ENCODE measurements around the gene HSPB9.

Gene HSPB9

GRCh38 chr17:42103221-42103954, 19.2 kb upstream of the HSPB9 start:
- H3K4me3 ChIP-seq (ENCODE audit: low read depth, low read length) = no peak overlapping the region
- TF ChIP-seq, protein P1, sequence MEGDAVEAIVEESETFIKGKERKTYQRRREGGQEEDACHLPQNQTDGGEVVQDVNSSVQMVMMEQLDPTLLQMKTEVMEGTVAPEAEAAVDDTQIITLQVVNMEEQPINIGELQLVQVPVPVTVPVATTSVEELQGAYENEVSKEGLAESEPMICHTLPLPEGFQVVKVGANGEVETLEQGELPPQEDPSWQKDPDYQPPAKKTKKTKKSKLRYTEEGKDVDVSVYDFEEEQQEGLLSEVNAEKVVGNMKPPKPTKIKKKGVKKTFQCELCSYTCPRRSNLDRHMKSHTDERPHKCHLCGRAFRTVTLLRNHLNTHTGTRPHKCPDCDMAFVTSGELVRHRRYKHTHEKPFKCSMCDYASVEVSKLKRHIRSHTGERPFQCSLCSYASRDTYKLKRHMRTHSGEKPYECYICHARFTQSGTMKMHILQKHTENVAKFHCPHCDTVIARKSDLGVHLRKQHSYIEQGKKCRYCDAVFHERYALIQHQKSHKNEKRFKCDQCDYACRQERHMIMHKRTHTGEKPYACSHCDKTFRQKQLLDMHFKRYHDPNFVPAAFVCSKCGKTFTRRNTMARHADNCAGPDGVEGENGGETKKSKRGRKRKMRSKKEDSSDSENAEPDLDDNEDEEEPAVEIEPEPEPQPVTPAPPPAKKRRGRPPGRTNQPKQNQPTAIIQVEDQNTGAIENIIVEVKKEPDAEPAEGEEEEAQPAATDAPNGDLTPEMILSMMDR (IDR thresholded peaks at IDR 0.05; ENCODE audit: borderline replicate concordance, insufficient read depth, low read depth, low read length) = no peak

DNA sequence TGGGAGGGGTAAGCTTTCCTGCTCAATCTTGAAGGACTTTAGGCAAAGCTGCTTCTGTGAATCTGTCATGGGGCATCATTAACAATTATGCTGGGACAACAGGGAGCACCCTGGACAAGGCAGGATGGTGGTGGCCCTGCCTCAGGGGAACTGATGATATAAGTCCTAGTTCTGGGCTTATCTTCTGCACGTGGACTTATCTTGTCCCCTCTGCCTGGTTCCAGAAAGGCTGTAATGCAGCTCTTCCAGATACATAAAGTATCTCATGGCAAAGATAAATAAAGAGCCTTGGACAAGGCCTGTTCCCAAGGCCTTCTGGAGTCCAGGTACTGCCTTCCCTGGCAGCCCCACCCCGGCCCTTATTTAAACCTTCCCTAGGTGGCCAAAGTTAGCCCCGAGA, 18.3 kb upstream of the HSPB9 start:
- TF ChIP-seq, protein P1 (IDR thresholded peaks at IDR 0.05; ENCODE audit: borderline replicate concordance, insufficient read depth, low read depth, low read length) = no peak
- no peak overlapping the region for H3K4me3 ChIP-seq (ENCODE audit: low read depth, low read length)

- H3K4me3 ChIP-seq (ENCODE audit: low read depth, low read length) = no peak overlapping the region
- TF ChIP-seq, protein P1 (IDR thresholded peaks at IDR 0.05; ENCODE audit: borderline replicate concordance, insufficient read depth, low read depth, low read length) = no peak
Observed at GRCh38 chr17:42106009-42106408, 16.6 kb upstream of the HSPB9 start.

DNA sequence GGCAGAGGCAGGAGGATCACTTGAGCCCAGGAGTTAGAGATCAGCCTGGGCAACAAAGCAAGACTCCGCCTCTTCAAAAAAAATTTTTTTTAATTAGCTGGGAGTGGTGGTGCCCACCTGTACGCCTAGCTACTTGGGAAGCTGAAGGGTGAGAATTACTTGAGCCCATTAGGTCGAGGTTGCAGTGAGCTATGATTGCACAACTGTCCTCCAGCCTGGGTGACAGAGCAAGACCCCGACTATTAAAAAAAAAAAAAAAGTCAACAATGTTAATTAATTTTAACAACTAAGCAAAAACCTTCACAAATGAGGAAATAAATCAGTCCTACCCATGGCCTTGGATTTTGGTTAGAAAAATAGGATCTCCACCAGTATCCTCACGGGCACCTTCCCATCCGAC, 15.5 kb upstream of the HSPB9 start:
- TF ChIP-seq, protein P1 (IDR thresholded peaks at IDR 0.05; ENCODE audit: borderline replicate concordance, insufficient read depth, low read depth, low read length) = no peak
- H3K4me3 ChIP-seq (ENCODE audit: low read depth, low read length) = no peak overlapping the region

DNA sequence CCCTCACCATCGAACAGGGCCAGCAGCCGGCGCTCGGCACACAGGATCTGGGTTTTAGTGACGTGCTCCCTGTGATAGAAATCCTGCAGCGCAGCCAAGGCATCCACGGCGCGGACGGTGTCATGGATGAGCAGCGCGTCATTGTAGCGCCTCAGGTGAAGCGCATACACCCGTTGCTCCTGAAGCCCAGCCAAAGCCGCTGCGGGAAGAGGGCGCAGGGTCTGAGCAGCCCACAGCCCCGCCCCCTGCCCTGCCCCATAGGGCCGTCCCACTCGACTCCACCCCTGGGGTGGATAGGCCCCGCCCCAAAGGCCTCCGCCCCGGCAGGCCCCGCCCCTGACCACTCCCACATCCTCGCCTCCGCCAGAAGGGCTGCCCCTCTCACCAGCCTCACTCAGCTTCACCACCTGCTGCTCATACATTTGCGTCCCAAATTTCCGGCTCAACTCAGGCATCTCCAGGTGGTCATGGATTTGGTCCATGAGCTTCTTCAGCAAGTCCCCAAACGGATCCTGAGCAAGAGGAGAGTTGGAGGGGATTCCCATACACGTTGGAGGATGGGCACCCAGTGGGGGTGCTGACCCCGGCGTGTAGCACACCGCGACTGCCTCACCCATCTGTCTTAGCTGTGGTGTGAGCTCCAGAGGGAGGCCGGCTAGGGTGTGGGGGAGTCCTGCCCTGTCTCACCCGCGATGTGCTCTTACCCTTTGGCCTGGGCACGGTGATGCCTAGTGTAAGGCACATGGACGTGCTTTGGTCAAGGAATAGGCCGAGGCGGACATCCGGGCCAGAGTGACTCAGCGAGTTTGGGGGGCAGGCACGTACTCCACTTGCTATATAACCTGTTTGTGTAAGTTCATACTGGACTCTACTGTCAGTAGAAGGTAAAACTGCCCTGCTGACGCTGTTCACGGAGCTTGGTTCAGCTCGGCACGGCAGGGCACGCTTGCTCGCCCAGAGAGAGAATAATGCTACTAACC, 14.7 kb upstream of the HSPB9 start:
- TF ChIP-seq, protein P1 (IDR thresholded peaks at IDR 0.05; ENCODE audit: borderline replicate concordance, insufficient read depth, low read depth, low read length) = no peak
- no peak overlapping the region for H3K4me3 ChIP-seq (ENCODE audit: low read depth, low read length)

GRCh38 chr17:42109086-42109485, 13.5 kb upstream of the HSPB9 start:
- TF ChIP-seq, protein P1 (IDR thresholded peaks at IDR 0.05; ENCODE audit: borderline replicate concordance, insufficient read depth, low read depth, low read length) = no peak
- no peak overlapping the region for H3K4me3 ChIP-seq (ENCODE audit: low read depth, low read length)

Data from GM12875 (cell line).